ENCODE results near the gene HS3ST3A1.

- TF ChIP-seq POLR2AphosphoS5 (IDR thresholded peaks at IDR 0.05; ENCODE audit: low read depth, low read length) = no peak
- no peak for TF ChIP-seq POLR2A (IDR thresholded peaks at IDR 0.05; ENCODE audit: low read depth, low read length)
- TF ChIP-seq TAF1 (IDR thresholded peaks at IDR 0.05; ENCODE audit: borderline replicate concordance, low read depth, low read length) = no peak
Measured at GRCh38 chr17:13538841-13539411, 62.8 kb downstream of the HS3ST3A1 start.
